OCI-LY1 (cell line): Measurements from ENCODE around the gene TMCC1.

Experiments used
- H2AFZ ChIP-seq: fragments of 200-600 bp; sonication (generic), shearing (Covaris generic); 2 replicates; pipeline ENCODE4 v1.6.0; 2014; ENCODE audit warnings: antibody characterized with exemption, mild to moderate bottlenecking, low read length
- H3F3A ChIP-seq: fragments of 200-600 bp; sonication (generic), shearing (Covaris generic); 2 replicates; pipeline ENCODE4 v1.6.0; 2014; ENCODE audit warnings: mild to moderate bottlenecking, antibody characterized with exemption, low read length, moderate library complexity; ENCODE audit not compliant: insufficient read depth
- H3K27ac ChIP-seq: fragments of 200-600 bp; sonication (generic); 2 replicates; pipeline ENCODE4 v1.5.1; 2014; ENCODE audit warnings: low read length, mixed run types, mild to moderate bottlenecking, low read depth; ENCODE audit not compliant: poor library complexity, severe bottlenecking
- H3K27me3 ChIP-seq: fragments of 200-600 bp; sonication (generic); 2 replicates; pipeline ENCODE4 v1.6.0; 2014; ENCODE audit warnings: antibody characterized with exemption, mild to moderate bottlenecking, low read length, moderate library complexity; ENCODE audit not compliant: insufficient read depth
- H3K36me3 ChIP-seq: fragments of 200-600 bp; sonication (generic); 2 replicates; pipeline ENCODE4 v1.6.1; 2014; ENCODE audit warnings: mild to moderate bottlenecking, antibody characterized with exemption, low read length, moderate library complexity, mixed read lengths; ENCODE audit not compliant: insufficient read depth
- H3K4me1 ChIP-seq: fragments of 200-600 bp; sonication (generic); 2 replicates; pipeline ENCODE4 v1.5.1; 2014; ENCODE audit warnings: mild to moderate bottlenecking, low read length, moderate library complexity; ENCODE audit not compliant: insufficient read depth, severe bottlenecking
- H3K4me2 ChIP-seq: fragments of 200-600 bp; sonication (generic), shearing (Covaris generic); 2 replicates; pipeline ENCODE4 v1.6.1; 2014; ENCODE audit warnings: low read length
- H3K4me3 ChIP-seq: fragments of 200-600 bp; sonication (generic); 2 replicates; pipeline ENCODE4 v1.5.1; 2014; ENCODE audit warnings: low read length, low read depth, mild to moderate bottlenecking, mixed read lengths; ENCODE audit not compliant: poor library complexity, severe bottlenecking
- H3K79me2 ChIP-seq: fragments of 200-600 bp; shearing (Covaris generic); 2 replicates; pipeline ENCODE4 v1.6.1; 2016; ENCODE audit warnings: mixed run types, low read length, mixed read lengths; ENCODE audit not compliant: insufficient read depth
- H3K9ac ChIP-seq: fragments of 200-600 bp; sonication (generic), shearing (Covaris generic); 2 replicates; pipeline ENCODE4 v1.6.1; 2014; ENCODE audit warnings: mild to moderate bottlenecking, low read length, mixed read lengths
- H3K9me2 ChIP-seq: fragments of 200-600 bp; sonication (generic), shearing (Covaris generic); 2 replicates; pipeline ENCODE4 v1.6.1; 2014; ENCODE audit warnings: low read depth, mild to moderate bottlenecking, low read length, mixed read lengths
- H3K9me3 ChIP-seq: fragments of 200-600 bp; shearing (Covaris generic); 2 replicates; pipeline ENCODE4 v1.6.1; 2014; ENCODE audit warnings: low read length, mixed read lengths
- H4K20me1 ChIP-seq: fragments of 200-600 bp; sonication (generic), shearing (Covaris generic); 2 replicates; pipeline ENCODE4 v1.6.0; 2016; ENCODE audit warnings: mild to moderate bottlenecking, low read length; ENCODE audit not compliant: insufficient read depth
- CTCF ChIP-seq: fragments of 200-600 bp; sonication (generic), shearing (Covaris generic); IDR thresholded peaks from 2 replicates; pipeline ENCODE4 v1.5.1; 2017; ENCODE audit warnings: mild to moderate bottlenecking, antibody characterized with exemption, low read length, moderate library complexity, mixed read lengths
- EZH2 ChIP-seq: fragments of 200-600 bp; sonication (generic), shearing (Covaris generic); IDR thresholded peaks from 2 replicates; pipeline ENCODE4 v1.8.0; 2017; ENCODE audit warnings: borderline replicate concordance, mixed run types, mild to moderate bottlenecking, antibody characterized with exemption, low read length, moderate library complexity, mixed read lengths

The TMCC1 gene

GRCh38 chr3:129936757-129937156 lies 43.2 kb upstream of the TMCC1 start:
- Histone ChIP-seq H4K20me1 (no peaks in the 10 kb centered on the region), H3K9me3 (no peaks in the 10 kb centered on the region), H2AFZ (peak overlapping the region; percentile 25; the same call in 1 of the 2 replicates), H3K27ac (no peak overlapping the region), H3K79me2 (no peaks in the 10 kb centered on the region), H3K4me1 (peaks cover 11% of the 10 kb centered on the region), H3K36me3 (no peaks in the 10 kb centered on the region), H3F3A (no peaks in the 10 kb centered on the region), H3K27me3 (no peaks in the 10 kb centered on the region), H3K4me3 (peak overlapping the region; percentile 21), H3K9me2 (no peaks in the 10 kb centered on the region), H3K4me2 (peak overlapping the region; percentile 16; the same call in 1 of the 2 replicates), H3K9ac (no peak overlapping the region)
- TF ChIP-seq EZH2 = no peak

GRCh38 chr3:129934234-129935123 lies 41.0 kb upstream of the TMCC1 start:
- Histone ChIP-seq H3K27me3 (no peaks in the 10 kb centered on the region; the same call in 1 of the 2 replicates), H4K20me1 (no peaks in the 10 kb centered on the region), H3F3A (no peaks in the 10 kb centered on the region), H3K4me2 (peak overlapping the region; percentile 52), H3K9me2 (no peaks in the 10 kb centered on the region), H2AFZ (no peak overlapping the region), H3K4me3 (peak overlapping the region; percentile 27), H3K9me3 (peaks cover 12% of the 10 kb centered on the region), H3K4me1 (peaks cover 11% of the 10 kb centered on the region), H3K27ac (no peak overlapping the region), H3K79me2 (no peaks in the 10 kb centered on the region), H3K9ac (no peak overlapping the region; the same call in 1 of the 2 replicates), H3K36me3 (no peaks in the 10 kb centered on the region; the same call in 1 of the 2 replicates)
- TF ChIP-seq CTCF (peak; percentile 99), EZH2 (no peak)

GRCh38 chr3:129933471-129933870 lies 40.0 kb upstream of the TMCC1 start:
- H3F3A ChIP-seq = no peaks in the 10 kb centered on the region
- H2AFZ ChIP-seq = no peak overlapping the region
- no peaks in the 10 kb centered on the region; the same call in 1 of the 2 replicates for H3K27me3 ChIP-seq
- H3K79me2 ChIP-seq = no peaks in the 10 kb centered on the region
- no peaks in the 10 kb centered on the region for H3K9me2 ChIP-seq
- H3K4me2 ChIP-seq = no peak overlapping the region
- H3K36me3 ChIP-seq = no peaks in the 10 kb centered on the region; the same call in 1 of the 2 replicates
- no peak overlapping the region for H3K9ac ChIP-seq
- H3K27ac ChIP-seq = no peak overlapping the region
- H3K4me3 ChIP-seq = no peak overlapping the region
- H4K20me1 ChIP-seq = no peaks in the 10 kb centered on the region
- TF ChIP-seq EZH2 = no peak
- TF ChIP-seq CTCF = no peak
- H3K9me3 ChIP-seq = peaks cover 12% of the 10 kb centered on the region
- H3K4me1 ChIP-seq = peaks cover 11% of the 10 kb centered on the region
